Myocyte (in vitro differentiated cells): ENCODE measurements around the gene SLC22A14. TPM values are rescaled to one million over a fixed set of nuclear protein-coding genes. Genes with fewer than 3 reads are reported as not detected.
"Not testable (repeated sequence)": the region's sequence is repeated elsewhere in the genome, so short reads cannot be mapped to it uniquely, and the experiment has no call there.

Source experiments
- DNase-seq: peaks from one replicate; pipeline ENCODE4 v3.0.0-alpha.2; 2012; ENCODE audit warnings: low read depth
- total RNA-seq: library from RNA; depleted of rRNA; stranded (reverse); fragments of >200 nt; gene quantifications from 2 replicates; pipeline ENCODE4 v1.2.3, GENCODE V29; 2014

Gene SLC22A14
- total RNA-seq, 1 donor from 2014 or later = 0.83 TPM

- DNase-seq = no peak
Measured at GRCh38 chr3:38270606-38271005, 11.5 kb upstream of the SLC22A14 start.

- DNase-seq = no peak
Measured at GRCh38 chr3:38271553-38271952, 10.5 kb upstream of the SLC22A14 start.

- DNase-seq = no peak
Measured at GRCh38 chr3:38274864-38275649, 7.0 kb upstream of the SLC22A14 start.

DNA sequence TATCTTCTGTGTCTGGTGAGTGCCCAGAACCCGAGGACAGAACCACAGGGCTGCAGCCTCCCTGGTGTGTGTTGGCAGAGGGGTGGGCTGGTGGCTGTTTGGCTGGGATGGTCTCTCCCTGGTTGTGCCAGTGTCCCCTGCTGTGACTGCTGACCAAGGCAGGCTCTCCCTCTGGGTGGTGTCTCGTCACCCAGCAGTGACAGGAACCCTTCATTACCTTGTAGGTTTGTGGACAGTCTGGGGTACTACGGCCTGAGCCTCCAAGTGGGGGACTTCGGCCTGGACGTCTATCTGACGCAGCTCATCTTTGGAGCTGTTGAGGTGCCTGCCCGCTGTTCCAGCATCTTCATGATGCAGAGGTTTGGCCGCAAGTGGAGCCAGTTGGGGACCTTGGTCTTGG is 6.4 kb upstream of the SLC22A14 start:
- DNase-seq = no peak

- no peak for DNase-seq
Measured at GRCh38 chr3:38276081-38276916, 5.8 kb upstream of the SLC22A14 start.

- DNase-seq = no peak
Measured at GRCh38 chr3:38276917-38277630, 5.0 kb upstream of the SLC22A14 start.

- no peak for DNase-seq
Measured at GRCh38 chr3:38278841-38279240, 3.3 kb upstream of the SLC22A14 start.

GRCh38 chr3:38283810-38284755 is 2.0 kb downstream of the SLC22A14 start:
- no peak for DNase-seq

- no peak for DNase-seq
Measured at GRCh38 chr3:38284756-38285150, 2.7 kb downstream of the SLC22A14 start.

- DNase-seq = not testable (repeated sequence)
Measured at GRCh38 chr3:38289286-38290217, 7.5 kb downstream of the SLC22A14 start.

GRCh38 chr3:38297053-38297452 is 15.0 kb downstream of the SLC22A14 start:
- not testable (repeated sequence) for DNase-seq

DNA sequence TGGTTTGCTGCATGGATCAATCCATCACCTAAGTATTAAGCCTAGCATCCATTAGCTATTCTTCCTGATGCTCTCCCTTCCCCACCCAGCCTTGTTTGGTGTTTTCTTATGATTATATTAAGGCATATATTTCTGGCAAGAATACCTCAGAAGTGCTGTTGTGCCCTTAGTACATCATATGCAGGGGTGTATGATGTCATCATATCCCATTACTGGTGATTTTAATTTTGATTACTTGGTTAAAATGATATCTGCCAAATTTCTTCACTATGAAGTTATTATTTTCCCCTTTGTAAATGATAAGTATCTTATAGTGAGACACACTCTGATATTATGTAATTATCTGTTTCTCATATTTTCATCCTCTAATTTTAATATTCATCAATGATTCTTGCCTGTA is 15.4 kb downstream of the SLC22A14 start:
- DNase-seq = no peak

GRCh38 chr3:38297947-38298711 is 16.0 kb downstream of the SLC22A14 start:
- peak; percentile 8 for DNase-seq

DNA sequence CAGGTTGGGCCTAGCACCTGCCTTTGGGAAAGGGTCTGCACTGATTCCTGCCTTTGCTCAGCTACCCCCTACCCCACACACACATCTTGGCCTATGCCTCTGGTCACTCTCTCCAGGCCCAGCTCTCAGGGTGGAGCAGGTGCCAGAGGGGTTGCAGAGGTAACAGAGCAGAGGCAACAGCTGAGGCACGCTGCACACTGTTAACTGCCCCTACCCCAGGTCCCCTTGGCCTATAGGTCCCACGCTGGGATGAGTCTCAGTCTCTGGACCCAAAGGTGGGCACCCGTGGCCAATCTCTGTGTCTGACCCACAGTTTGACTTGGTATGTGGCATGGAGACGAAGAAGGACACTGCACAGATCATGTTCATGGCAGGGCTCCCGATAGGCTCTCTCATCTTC is 24.8 kb downstream of the SLC22A14 start:
- DNase-seq = no peak

DNA sequence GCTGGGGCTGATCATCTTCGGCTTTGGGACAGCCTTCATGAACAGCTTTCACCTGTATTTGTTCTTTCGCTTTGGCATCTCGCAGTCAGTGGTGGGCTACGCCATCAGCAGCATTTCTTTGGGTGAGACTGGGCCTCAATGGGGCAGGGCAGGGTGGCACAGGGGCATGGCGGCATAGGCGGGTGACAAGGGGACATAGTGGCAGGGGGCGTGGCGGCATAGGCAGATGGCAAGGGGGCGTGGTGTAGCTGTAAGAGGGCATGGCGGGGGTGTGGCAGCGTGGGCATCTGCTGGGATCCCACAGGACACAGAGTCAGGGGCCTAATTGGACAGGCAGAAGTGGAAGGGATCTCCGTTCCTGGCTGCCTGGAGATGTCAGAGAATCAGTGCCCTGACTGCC is 25.5 kb downstream of the SLC22A14 start:
- DNase-seq = no peak

GRCh38 chr3:38308456-38308855 is 26.4 kb downstream of the SLC22A14 start:
- no peak for DNase-seq

DNA sequence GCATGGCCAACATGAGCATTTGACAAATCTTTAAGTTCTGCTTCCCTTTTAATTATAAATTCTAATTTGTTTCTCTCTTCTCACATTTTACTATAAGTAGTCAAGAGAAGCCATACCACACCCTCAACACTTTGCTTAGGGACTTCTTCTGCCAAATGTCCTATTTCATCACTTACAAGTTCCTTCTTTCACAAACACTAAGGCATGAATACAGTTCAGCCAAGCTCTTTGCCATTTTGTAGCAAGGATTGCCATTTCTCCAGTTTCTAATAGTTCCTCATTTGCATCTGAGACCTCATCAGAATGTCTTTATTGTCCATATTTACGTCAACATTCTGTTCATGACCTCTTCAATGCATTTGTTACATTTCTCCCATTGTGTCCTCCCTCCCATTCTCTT is 29.4 kb downstream of the SLC22A14 start:
- no peak for DNase-seq

DNA sequence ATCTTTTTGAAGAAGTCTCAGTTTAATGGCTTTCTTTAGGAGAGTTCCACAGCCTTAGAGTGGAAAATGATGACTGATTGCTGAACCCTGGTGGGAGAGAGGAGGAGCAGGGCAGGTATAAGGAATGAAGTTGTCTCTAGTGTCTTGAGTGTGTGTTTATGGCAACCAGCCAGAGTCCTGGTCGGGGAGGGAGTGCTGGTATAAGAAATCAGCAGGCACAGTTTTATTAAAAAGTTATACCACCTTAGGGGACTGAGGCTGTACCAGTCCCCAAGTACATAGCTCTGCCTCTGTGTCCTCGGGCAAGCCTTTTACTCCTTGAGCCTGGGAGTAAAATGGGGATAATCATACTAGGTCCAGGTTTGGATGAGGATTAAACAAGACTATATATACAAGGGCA is 29.8 kb downstream of the SLC22A14 start:
- DNase-seq = no peak

DNA sequence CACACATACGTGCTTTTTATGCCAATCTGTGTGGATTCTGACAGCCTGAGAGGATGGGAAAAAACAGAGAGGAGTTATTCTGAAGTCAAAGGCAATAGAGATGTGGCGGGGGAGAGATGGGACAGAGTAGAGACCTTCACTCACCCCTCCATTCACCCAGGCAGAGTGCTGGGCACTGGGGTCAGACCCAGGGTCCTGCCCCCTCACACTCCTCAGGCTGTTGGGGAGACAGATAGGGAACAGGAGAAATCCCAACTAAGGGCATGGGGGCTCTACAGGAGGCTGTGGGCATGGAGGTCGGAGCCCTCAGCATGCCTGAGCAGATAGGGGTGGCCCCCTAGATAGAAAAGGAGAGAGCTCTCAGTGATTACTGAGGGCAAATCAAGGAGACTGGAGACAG is 30.3 kb downstream of the SLC22A14 start:
- no peak for DNase-seq
